Measurements from ENCODE around the gene FGF12.
A peak's percentile ranks its signal among the peaks of the same experiment; 100 is the strongest.

The FGF12 gene

DNA sequence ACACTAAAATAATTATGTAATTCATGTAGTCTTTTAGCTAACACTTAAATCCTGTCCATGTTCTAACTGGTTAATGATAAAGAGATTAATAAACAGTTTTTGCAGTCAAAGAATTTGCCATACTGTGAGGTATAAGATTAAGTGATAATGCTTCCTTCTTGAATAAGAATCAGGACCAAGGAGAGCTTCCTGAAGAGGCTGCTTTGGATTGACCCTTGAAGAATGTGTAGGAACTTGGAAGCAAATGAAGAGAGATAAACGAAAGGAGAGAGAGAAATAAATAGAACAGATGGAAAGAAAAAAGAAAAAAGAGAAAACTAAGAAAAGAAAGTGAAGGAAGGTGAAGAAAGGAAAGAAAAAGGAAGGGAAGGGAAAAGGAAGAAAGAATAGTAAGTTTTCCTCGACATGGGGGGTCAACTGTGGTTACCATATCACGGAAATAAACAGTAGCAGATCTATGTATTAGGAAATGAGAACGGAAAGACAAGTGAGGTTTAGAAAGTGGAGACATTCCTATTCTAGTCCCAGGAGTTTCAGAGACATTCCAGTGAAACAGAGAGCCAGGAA, 539.8 kb downstream of the FGF12 start:
- DNase-seq (ENCODE audit: low spot score), result no peak

DNA sequence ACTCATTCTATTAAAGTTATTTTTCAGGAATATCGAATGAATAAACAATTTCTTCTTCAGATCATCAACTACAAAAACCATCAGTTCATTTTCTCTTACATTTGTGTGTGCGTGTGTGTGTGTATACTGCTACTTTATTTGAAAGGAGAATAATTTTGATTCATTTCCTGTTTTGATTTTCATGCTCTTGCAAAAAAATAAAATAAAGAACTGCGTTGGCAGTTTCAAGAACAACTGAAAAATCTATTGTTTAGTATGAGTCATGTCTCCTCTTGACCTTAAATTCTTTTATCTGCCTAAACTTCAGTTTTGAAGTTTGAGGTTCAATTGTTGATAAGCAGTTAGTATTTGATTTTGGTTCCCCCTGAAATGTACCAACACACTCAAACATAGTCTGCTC, 540.8 kb downstream of the FGF12 start:
- no peak for DNase-seq (ENCODE audit: low spot score)

GRCh38 chr3:192186045-192186444, 541.3 kb downstream of the FGF12 start:
- no peak for DNase-seq (ENCODE audit: low spot score)

GRCh38 chr3:192183109-192183508, 544.2 kb downstream of the FGF12 start:
- DNase-seq (ENCODE audit: low spot score), result no peak

GRCh38 chr3:192181151-192181550, 546.2 kb downstream of the FGF12 start:
- no peak for DNase-seq (ENCODE audit: low spot score)

DNA sequence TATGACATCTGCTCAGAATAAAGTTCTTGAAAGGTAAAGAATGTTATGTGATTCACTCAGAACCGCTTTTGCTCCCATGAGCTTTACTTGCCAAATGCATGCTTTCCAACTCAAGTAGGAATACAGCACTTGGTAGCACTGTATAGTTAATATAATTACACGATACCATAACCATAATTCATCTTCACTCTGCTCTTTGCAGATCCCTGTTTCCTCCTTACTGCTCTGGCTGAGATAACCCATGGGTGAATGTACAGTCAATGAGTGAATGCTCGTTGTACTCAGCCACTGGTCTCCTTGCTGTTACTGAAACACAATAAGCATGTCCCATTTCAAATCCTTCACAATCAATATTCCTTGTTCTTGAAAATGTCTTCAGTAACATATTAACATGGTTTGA, 550.0 kb downstream of the FGF12 start:
- DNase-seq (ENCODE audit: low spot score), result no peak

GRCh38 chr3:192174283-192174682, 553.1 kb downstream of the FGF12 start:
- no peak for DNase-seq (ENCODE audit: low spot score)

DNA sequence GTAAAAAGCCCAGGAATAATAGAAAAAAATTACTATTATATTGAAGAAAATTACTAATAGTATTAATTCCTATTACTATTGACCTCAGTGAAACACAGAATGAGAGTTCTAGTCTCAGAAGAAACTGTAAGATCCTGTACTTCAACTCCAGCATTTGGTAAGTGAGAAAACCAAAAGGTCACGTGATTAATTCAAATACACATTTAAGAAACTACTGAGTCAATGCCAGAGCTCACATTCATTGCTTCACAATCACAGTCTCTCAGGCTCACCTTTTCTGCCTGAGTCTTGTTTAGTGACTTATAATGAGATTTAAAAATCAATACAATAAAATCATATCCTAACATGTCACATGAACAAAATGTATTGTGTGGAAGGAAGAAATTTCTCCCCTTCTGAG, 556.1 kb downstream of the FGF12 start:
- DNase-seq (ENCODE audit: low spot score), result no peak

DNA sequence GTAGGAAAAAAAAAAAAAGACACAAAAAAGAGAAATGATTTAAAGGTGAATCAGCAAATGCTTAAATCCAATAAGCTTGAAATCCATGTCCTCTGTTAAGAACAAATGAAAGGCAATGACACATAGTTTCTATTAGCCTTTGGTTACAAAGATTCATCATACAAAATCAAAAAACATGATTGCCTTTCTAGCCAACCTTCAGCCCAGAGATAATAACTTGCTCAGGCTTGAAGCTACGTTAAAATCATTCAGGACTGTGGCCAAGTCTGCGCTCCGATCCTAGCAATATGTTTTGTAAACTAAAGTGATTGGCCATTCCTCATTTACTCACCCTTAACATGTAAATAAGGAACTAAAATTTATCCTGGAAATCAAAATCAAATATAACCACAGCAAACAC, 556.7 kb downstream of the FGF12 start:
- no peak for DNase-seq (ENCODE audit: low spot score)

- no peak for DNase-seq (ENCODE audit: low spot score)
These were observed 557.3 kb downstream of the FGF12 start for GRCh38 chr3:192170031-192170430.

GRCh38 chr3:192169332-192169915, 557.9 kb downstream of the FGF12 start:
- no peak for DNase-seq (ENCODE audit: low spot score)

- DNase-seq (ENCODE audit: low spot score), result no peak
These were observed 559.1 kb downstream of the FGF12 start for GRCh38 chr3:192168202-192168601.

- DNase-seq (ENCODE audit: low spot score), result no peak
These were observed 561.8 kb downstream of the FGF12 start for GRCh38 chr3:192165552-192165951.

- DNase-seq (ENCODE audit: low spot score), result no peak
These were observed 565.7 kb downstream of the FGF12 start for GRCh38 chr3:192161661-192162060.

GRCh38 chr3:192156382-192156781, 571.0 kb downstream of the FGF12 start:
- no peak for DNase-seq (ENCODE audit: low spot score)

DNA sequence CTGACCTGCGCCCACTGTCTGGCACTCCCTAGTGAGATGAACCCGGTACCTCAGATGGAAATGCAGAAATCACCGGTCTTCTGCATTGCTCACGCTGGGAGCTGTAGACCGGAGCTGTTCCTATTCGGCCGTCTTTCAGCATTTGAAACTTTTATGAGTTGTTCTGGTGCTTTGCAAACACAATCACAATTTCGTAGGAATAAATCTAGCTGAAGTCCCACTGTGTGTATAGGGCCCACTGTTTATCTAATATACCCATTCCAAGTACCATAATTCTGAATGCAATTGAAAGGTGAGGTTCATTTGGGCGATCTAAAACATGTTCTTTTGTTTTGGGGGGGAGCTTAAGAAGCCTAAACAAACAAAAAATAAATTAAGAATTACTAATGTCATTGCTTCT, 572.1 kb downstream of the FGF12 start:
- no peak for DNase-seq (ENCODE audit: low spot score)

DNA sequence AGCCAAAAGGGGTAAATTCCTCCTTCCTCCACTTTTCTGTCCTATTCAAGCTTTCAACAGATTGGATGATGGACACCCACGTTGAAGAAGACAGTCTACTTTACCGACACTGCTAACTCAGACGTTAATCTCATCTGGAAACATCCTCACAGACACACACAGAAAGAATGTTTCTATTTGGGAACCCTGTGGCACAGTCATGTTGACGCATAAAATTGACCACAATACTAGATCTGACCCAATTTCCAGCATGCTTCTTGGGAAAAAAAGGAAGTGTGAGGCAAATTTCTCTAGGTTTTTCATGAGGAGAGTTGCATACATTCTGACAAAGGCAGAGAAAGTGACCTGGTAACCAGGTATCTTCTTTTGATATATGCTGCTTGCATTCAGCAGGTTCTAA, 594.1 kb downstream of the FGF12 start:
- DNase-seq (ENCODE audit: low spot score), result no peak

DNA sequence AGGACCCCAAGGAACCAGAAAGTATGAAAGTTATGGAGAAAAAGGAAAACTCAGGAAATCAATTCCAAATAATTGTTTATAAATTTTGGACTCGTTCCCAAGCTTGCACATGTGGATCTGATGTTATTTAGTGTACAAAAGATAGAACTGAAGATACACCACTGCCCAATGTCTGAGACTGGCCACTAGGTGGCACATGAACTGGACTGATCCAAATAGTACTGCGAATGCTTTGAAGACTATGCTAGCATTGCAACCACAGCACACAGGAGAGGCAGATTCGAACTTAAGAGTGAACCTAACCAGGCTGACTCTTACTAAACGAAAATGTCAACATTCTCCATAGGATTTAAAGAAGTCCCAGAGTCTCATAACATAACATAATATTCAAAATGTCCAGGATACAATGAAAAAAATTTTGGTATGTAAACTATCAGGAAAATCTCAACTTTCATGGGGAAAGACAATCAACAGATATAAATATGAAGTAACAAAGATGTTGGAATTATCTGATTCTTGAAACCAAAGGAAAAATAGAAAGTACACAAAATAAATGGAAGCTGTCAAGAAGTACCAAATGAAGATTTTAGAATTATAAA, 596.7 kb downstream of the FGF12 start:
- DNase-seq (ENCODE audit: low spot score), result peak; percentile 79

DNA sequence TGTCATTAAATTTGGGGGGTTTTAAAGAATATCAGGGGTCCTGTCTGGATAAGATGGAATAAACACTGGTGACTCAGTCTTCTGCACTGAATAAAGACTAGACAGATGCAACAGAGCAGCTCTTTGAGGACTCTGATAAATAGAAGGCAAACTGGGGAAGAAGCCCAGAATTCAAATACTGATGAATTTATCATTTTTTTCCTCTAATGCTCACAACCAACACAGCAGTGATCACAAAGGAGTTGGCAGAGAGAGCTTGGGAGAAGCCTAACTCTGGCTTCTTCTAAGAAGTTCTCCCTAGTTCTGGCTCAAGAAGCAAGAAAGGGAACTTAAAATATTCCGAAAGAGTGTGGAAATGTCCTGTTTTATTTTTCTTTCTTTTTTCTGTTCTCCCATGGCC, 597.8 kb downstream of the FGF12 start:
- DNase-seq (ENCODE audit: low spot score), result peak; percentile 82

DNA sequence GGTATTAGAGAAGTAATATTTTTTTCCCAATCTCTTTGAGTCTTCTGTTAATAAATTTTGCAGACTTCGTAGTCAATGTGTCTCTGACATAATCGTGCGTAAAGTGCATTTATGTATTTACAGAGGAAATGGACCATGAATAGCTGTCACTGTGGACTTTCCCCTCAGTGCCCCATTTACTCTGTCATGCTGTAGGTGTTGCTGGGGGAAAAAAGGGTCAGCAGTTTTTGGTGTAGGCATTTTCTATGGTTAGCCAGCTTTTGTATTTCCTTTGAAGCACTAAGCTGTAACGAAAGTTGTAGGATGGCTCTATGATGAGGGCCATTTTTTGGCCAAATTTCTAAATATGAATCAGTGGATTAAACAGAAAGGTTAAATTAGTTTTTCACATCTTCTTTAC, 598.4 kb downstream of the FGF12 start:
- DNase-seq (ENCODE audit: low spot score), result no peak

DNA sequence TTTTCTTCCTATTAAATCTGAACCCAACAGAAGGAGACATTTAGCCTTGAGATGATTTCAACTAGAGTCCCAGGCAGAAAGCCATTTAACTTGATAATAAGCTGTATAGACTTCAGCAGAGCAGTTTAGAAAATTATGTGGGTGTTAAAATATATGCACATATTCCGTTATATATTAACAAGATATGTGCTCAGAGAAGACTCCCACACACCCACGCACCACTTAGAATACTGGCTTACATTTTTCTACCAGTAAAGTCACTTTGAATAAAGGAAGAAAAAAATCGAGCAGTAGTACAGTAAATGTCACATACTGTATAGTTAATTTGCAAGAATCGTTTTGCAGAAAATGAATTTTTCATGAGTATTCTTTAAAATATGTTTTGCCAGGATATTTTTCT, 599.3 kb downstream of the FGF12 start:
- DNase-seq (ENCODE audit: low spot score), result no peak

DNA sequence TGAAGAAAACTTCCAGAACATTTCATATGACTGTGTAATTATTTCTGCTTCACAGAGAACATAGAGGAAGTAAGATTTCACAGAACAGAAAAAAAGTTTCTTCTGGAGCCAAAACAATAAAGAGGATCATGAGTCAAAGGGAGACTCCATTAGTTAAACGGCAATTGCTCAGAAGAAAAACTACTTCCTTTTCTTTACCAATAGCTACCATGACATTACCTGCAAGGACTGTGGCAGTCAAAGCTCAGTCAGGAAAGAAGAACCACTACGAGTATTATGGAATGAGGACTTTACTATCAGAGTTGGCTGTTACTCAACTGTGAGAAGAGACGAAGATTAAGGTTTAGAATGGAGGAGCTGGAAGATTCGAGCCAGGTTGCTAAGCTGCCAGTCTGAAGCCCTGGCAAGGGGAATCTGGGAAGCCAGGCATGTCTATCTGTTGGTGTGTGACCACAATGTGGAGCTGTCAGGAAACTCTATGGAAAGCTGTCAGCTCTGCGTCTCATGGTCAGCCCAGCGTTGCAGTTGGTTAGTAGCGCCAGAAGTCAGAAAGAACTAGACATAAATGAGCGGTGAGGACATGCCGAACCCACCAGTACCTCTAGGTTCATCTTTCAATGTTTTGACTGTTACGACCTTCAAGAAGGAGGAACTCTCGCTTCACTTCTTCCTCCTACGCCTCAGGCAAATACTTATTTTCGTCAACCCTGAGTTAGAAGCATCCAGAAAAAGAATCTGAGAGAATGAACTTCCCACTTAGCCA, 604.3 kb downstream of the FGF12 start:
- no peak for DNase-seq (ENCODE audit: low spot score)

DNA sequence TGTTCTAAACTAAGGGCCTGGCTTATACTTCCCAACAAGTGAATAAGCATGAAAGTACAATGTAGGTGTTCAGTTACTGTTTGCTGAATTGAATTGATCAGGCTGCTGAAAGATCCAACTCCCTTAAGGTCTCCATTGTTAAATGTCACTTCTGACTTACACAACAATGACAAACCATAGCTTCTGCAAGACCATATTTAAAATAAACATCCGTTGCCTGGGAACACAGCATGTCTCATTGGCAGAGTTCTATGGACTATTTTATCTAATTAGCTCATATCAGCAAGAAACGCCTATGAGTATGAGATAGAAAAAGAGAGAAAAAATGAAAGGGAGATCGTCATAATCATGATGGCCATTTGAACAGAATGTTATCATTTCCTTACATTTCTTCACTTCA, 605.4 kb downstream of the FGF12 start:
- no peak for DNase-seq (ENCODE audit: low spot score)
